ENCODE data around the gene RPL7A. TPM values are rescaled to one million over a fixed set of nuclear protein-coding genes. Genes with fewer than 3 reads are reported as not detected.
A peak's percentile ranks its signal among the peaks of the same experiment; 100 is the strongest.

RPL7A gene
- total RNA-seq, 2 experiments from 2014 or later: 2,867 to 2,961 TPM

- H3K4me2 ChIP-seq (ENCODE audit: low read length): no peak overlapping the region
- H3K4me1 ChIP-seq (ENCODE audit: insufficient read depth, low read length, poor library complexity, severe bottlenecking): peaks cover 26% of the 10 kb centered on the region
- POLR2A ChIA-PET: no interaction called here
- H4K20me1 ChIP-seq (ENCODE audit: insufficient read depth, low read length): peaks cover 16% of the 10 kb centered on the region; the same call in 1 of the 2 replicates
- TF ChIP-seq CTCF (conservative IDR thresholded peaks at IDR 0.05; ENCODE audit: low read length): no peak
- no peak for TF ChIP-seq EZH2phosphoT487 (IDR thresholded peaks at IDR 0.05; ENCODE audit: borderline replicate concordance, low read depth, low read length)
- no peak for DNase-seq (ENCODE audit: low spot score)
- no peak overlapping the region for H3K4me3 ChIP-seq (ENCODE audit: low read depth, low read length, poor library complexity, severe bottlenecking)
- CTCF ChIA-PET (ENCODE audit: unreplicated experiment): no interaction called here
- H3K9me3 ChIP-seq (ENCODE audit: low read length): no peaks in the 10 kb centered on the region
- intact Hi-C loops (cut with micrococcal nuclease; ENCODE audit: unreplicated experiment): no loop called here
- no TSS peak for BruUV-seq (replicated peaks)
- H3K79me2 ChIP-seq (ENCODE audit: insufficient read depth, low read depth, low read length): peaks cover 62% of the 10 kb centered on the region
- H3K27ac ChIP-seq (ENCODE audit: low read depth, low read length, poor library complexity, severe bottlenecking): no peak overlapping the region
- no peaks in the 10 kb centered on the region for H3K9me2 ChIP-seq (ENCODE audit: insufficient read depth, low read length)
- H2AFZ ChIP-seq (ENCODE audit: low read length): no peak overlapping the region
- peaks cover 86% of the 10 kb centered on the region for H3K36me3 ChIP-seq (ENCODE audit: insufficient read depth, low read length)
Observed at GRCh38 chr9:133369422-133369821, 21.4 kb downstream of the RPL7A start.

DNA sequence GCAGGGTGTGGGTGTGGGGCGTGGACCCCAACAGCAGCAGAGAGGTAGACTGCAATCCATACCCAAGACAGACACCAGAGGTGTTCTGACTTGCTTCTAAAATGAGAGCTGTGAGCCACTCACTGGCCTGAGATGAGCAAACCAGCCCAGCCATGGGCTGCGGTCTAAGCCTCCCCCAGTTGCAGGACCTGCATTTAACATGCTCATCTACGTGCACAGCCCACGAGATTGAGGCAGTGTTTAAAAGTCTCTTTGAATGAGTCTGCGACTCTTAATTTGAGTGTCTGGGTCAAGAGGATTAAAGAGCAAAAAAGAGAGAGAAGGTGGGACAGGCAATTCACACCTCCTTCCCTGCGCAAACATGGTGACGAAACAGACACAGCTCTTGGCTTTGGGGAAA lies 21.9 kb downstream of the RPL7A start:
- POLR2A ChIA-PET: no interaction called here
- Histone ChIP-seq H3K4me3 (ENCODE audit: low read depth, low read length, poor library complexity, severe bottlenecking) (no peak overlapping the region), H2AFZ (ENCODE audit: low read length) (no peak overlapping the region), H3K9me2 (ENCODE audit: insufficient read depth, low read length) (no peaks in the 10 kb centered on the region), H3K79me2 (ENCODE audit: insufficient read depth, low read depth, low read length) (peaks cover 67% of the 10 kb centered on the region), H3K36me3 (ENCODE audit: insufficient read depth, low read length) (peaks cover 82% of the 10 kb centered on the region), H3K4me2 (ENCODE audit: low read length) (no peak overlapping the region), H3K27ac (ENCODE audit: low read depth, low read length, poor library complexity, severe bottlenecking) (no peak overlapping the region), H3K4me1 (ENCODE audit: insufficient read depth, low read length, poor library complexity, severe bottlenecking) (peaks cover 29% of the 10 kb centered on the region), H3K9me3 (ENCODE audit: low read length) (no peaks in the 10 kb centered on the region), H4K20me1 (ENCODE audit: insufficient read depth, low read length) (peaks cover 20% of the 10 kb centered on the region)
- no peak for DNase-seq (ENCODE audit: low spot score)
- CTCF ChIA-PET (ENCODE audit: unreplicated experiment): no interaction called here
- intact Hi-C loops (cut with micrococcal nuclease; ENCODE audit: unreplicated experiment): no loop called here
- BruUV-seq (replicated peaks): no TSS peak
- TF ChIP-seq CTCF (conservative IDR thresholded peaks at IDR 0.05; ENCODE audit: low read length) (no peak), EZH2phosphoT487 (IDR thresholded peaks at IDR 0.05; ENCODE audit: borderline replicate concordance, low read depth, low read length) (no peak)

- Histone ChIP-seq H3K79me2 (ENCODE audit: insufficient read depth, low read depth, low read length) (peaks cover 74% of the 10 kb centered on the region), H3K27ac (ENCODE audit: low read depth, low read length, poor library complexity, severe bottlenecking) (peak overlapping the region; percentile 38), H3K9me2 (ENCODE audit: insufficient read depth, low read length) (no peaks in the 10 kb centered on the region), H2AFZ (ENCODE audit: low read length) (no peak overlapping the region), H3K4me3 (ENCODE audit: low read depth, low read length, poor library complexity, severe bottlenecking) (no peak overlapping the region), H4K20me1 (ENCODE audit: insufficient read depth, low read length) (peaks cover 22% of the 10 kb centered on the region), H3K4me2 (ENCODE audit: low read length) (peak overlapping the region; percentile 39), H3K9me3 (ENCODE audit: low read length) (no peaks in the 10 kb centered on the region), H3K36me3 (ENCODE audit: insufficient read depth, low read length) (peaks cover 75% of the 10 kb centered on the region), H3K4me1 (ENCODE audit: insufficient read depth, low read length, poor library complexity, severe bottlenecking) (peaks cover 29% of the 10 kb centered on the region)
- DNase-seq (ENCODE audit: low spot score): no peak
- ChIA-PET CTCF (ENCODE audit: unreplicated experiment) (interaction anchor here (0.6 kb wide), 1 partner anchor 8 kb away, joined by 3 read pairs; no protein-coding TSS in a partner anchor), POLR2A (interaction anchor here (0.6 kb wide), 1 partner anchor 1392 kb away, joined by 3 read pairs; no protein-coding TSS in a partner anchor)
- intact Hi-C loops (cut with micrococcal nuclease; ENCODE audit: unreplicated experiment): no loop called here
- TF ChIP-seq EZH2phosphoT487 (IDR thresholded peaks at IDR 0.05; ENCODE audit: borderline replicate concordance, low read depth, low read length) (no peak), CTCF (conservative IDR thresholded peaks at IDR 0.05; ENCODE audit: low read length) (no peak)
- BruUV-seq (replicated peaks): no TSS peak
Observed at GRCh38 chr9:133370685-133371084, 22.7 kb downstream of the RPL7A start.

Data from OCI-LY7 (cell line).